GM12878 (cell line): ENCODE results near the gene MAGI2.

Experiments
- POLR2A ChIP-seq: IDR thresholded peaks from 2 replicates; pipeline ENCODE4 v1.6.1; 2011; ENCODE audit warnings: low read depth, mild to moderate bottlenecking, low read length
- SMC3 ChIP-seq: IDR thresholded peaks from 2 replicates; pipeline ENCODE4 v1.6.1; 2011; ENCODE audit warnings: low read length, improper control_type of control experiment, borderline replicate concordance
- SUZ12 ChIP-seq: fragments of 200-600 bp; sonication (generic); IDR thresholded peaks from one replicate; pipeline ENCODE4 v1.6.1; 2018; ENCODE audit warnings: antibody characterized with exemption, mild to moderate bottlenecking; ENCODE audit not compliant: unreplicated experiment

GRCh38 chr7:78835897-78836296, 617.6 kb downstream of the MAGI2 start:
- TF ChIP-seq POLR2A (no peak), SMC3 (no peak), SUZ12 (no peak)
